ENCODE measurements around the gene PDPN. TPM values are rescaled to one million over a fixed set of nuclear protein-coding genes. Genes with fewer than 3 reads are reported as not detected.

Gene PDPN
- total RNA-seq, 1 donor from 2014 or later: 1.0 TPM

DNA sequence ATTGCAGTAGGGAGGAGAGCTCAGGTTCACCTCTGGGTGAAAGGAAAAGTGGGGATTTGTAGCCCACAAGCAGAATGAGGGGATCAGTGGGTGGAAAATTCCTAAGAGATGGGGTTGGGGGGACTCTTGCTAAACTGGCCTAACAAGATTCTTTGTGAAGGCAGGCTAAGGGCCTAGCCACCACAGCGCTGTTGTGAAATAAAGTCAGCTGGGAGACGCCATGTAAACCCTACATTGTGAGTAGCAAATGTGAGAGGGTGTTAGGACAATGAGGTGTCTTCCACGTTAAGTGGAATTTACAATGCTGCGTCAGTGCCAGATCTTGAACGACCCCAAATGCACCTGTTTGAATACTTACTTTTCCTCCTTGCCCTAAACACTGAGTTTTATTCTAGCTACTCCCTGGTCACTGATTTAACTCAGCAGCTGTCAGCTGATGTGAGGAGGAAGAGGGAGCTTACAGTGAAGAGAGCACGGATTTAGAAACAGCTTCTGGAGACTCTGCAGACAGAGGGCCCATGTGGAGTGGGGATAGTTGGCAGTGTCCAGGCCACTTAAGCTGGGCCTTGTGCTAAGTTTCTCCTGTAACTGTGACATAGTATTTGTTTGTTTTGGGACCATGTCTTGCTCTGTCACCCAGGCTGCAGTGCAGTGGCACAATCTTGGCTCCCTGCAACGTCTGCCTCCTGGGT, 17.3 kb downstream of the PDPN start:
- Mint-ChIP-seq H3K36me3 (ENCODE audit: low read depth) (no peaks in the 10 kb centered on the region), H3K4me3 (ENCODE audit: unreplicated experiment) (no peak overlapping the region), H3K9me3 (ENCODE audit: low read depth) (peaks cover 5% of the 10 kb centered on the region), H3K27ac (ENCODE audit: unreplicated experiment) (no peak overlapping the region), H3K4me1 (ENCODE audit: low read depth) (no peaks in the 10 kb centered on the region), H3K27me3 (ENCODE audit: low read depth) (no peaks in the 10 kb centered on the region)
- TF ChIP-seq, protein P1, sequence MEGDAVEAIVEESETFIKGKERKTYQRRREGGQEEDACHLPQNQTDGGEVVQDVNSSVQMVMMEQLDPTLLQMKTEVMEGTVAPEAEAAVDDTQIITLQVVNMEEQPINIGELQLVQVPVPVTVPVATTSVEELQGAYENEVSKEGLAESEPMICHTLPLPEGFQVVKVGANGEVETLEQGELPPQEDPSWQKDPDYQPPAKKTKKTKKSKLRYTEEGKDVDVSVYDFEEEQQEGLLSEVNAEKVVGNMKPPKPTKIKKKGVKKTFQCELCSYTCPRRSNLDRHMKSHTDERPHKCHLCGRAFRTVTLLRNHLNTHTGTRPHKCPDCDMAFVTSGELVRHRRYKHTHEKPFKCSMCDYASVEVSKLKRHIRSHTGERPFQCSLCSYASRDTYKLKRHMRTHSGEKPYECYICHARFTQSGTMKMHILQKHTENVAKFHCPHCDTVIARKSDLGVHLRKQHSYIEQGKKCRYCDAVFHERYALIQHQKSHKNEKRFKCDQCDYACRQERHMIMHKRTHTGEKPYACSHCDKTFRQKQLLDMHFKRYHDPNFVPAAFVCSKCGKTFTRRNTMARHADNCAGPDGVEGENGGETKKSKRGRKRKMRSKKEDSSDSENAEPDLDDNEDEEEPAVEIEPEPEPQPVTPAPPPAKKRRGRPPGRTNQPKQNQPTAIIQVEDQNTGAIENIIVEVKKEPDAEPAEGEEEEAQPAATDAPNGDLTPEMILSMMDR (IDR thresholded peaks at IDR 0.05): no peak
- DNase-seq (ENCODE audit: low spot score): no peak

DNA sequence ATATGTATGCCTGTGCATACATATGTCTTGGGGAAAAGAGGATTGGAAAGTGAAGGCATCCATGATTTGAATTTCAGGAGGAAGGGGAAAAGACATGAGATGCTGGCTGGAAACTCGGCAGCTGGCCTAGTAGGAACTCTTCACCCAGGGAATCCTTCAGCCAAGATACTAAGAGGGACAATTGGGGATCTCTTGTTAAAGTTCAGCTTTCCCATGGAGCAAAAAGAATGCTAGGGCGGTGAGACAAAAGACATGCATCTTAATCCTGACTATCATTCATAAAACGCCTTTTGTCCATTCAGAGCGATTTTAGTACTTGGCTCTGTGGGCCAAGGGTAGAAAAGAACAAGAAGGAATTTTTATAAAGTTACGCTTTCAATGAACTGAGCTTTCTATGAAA, 20.5 kb downstream of the PDPN start:
- Mint-ChIP-seq H3K27me3 (ENCODE audit: low read depth) (no peaks in the 10 kb centered on the region), H3K4me3 (ENCODE audit: unreplicated experiment) (no peak overlapping the region), H3K9me3 (ENCODE audit: low read depth) (peaks cover 8% of the 10 kb centered on the region), H3K36me3 (ENCODE audit: low read depth) (no peaks in the 10 kb centered on the region), H3K27ac (ENCODE audit: unreplicated experiment) (no peak overlapping the region), H3K4me1 (ENCODE audit: low read depth) (no peaks in the 10 kb centered on the region)
- TF ChIP-seq, protein P1 (IDR thresholded peaks at IDR 0.05): no peak
- no peak for DNase-seq (ENCODE audit: low spot score)

DNA sequence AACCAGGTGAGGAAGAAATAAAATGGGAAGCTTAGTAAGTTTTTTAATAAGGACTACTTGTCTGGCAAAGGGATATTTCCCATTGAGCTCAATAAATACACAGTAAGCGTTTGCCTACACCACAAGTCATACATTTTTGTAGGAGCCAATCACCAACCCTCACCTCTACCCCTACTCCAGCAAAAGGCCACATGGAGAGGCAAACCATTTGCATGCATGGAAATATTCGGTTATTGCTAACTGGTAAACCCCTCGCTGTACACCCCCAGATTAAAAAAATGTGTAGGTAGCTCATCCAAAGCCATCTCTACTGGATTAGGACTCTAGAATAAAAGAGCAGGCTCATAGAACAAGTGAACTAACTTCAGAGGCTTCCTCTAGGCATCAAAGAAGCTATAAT, 21.1 kb downstream of the PDPN start:
- TF ChIP-seq, protein P1 (IDR thresholded peaks at IDR 0.05): no peak
- no peaks in the 10 kb centered on the region for H3K4me1 Mint-ChIP-seq (ENCODE audit: low read depth)
- H3K4me3 Mint-ChIP-seq (ENCODE audit: unreplicated experiment): no peak overlapping the region
- peaks cover 10% of the 10 kb centered on the region for H3K9me3 Mint-ChIP-seq (ENCODE audit: low read depth)
- no peak for DNase-seq (ENCODE audit: low spot score)
- H3K27ac Mint-ChIP-seq (ENCODE audit: unreplicated experiment): no peak overlapping the region
- no peaks in the 10 kb centered on the region for H3K36me3 Mint-ChIP-seq (ENCODE audit: low read depth)
- H3K27me3 Mint-ChIP-seq (ENCODE audit: low read depth): no peaks in the 10 kb centered on the region

DNA sequence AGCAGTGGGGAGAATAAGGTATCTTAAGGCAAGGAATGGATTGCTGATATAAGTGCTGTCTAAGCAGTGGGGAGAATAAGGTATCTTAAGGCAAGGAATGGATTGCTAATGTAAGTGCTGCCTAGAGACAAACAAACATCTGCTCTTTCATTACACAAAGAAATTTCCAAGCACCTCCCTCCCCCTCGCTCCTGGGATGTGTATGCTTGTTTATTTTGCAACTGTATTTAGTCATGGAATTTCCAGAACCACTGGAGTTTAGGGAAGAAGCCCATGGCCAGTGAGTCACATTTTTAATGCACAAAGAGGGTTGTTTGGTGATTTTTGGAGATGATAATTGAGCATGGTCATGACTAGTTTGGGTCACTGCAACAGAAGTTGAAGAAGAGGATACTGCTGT, 21.5 kb downstream of the PDPN start:
- no peak overlapping the region for H3K4me3 Mint-ChIP-seq (ENCODE audit: unreplicated experiment)
- H3K27ac Mint-ChIP-seq (ENCODE audit: unreplicated experiment): no peak overlapping the region
- no peaks in the 10 kb centered on the region for H3K4me1 Mint-ChIP-seq (ENCODE audit: low read depth)
- TF ChIP-seq, protein P1 (IDR thresholded peaks at IDR 0.05): no peak
- no peak for DNase-seq (ENCODE audit: low spot score)
- H3K27me3 Mint-ChIP-seq (ENCODE audit: low read depth): no peaks in the 10 kb centered on the region
- peaks cover 12% of the 10 kb centered on the region for H3K9me3 Mint-ChIP-seq (ENCODE audit: low read depth)
- H3K36me3 Mint-ChIP-seq (ENCODE audit: low read depth): no peaks in the 10 kb centered on the region

DNA sequence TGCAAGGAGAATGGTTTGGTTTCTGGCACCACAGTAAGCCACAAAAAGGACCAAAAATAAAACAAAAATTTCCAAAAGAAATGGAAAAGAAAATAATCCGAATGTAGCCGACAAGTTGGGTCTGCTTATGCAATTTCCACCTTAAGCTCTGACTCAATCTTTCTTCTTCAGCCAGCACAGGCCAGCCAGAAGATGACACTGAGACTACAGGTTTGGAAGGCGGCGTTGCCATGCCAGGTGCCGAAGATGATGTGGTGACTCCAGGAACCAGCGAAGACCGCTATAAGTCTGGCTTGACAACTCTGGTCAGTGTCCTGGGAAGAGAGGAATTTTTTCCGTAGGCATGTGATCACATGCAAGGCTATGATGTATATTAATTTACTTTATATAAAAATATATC, 23.4 kb downstream of the PDPN start:
- Mint-ChIP-seq H3K4me3 (ENCODE audit: unreplicated experiment) (no peak overlapping the region), H3K27ac (ENCODE audit: unreplicated experiment) (no peak overlapping the region)

More for the DNA sequence above, 23.4 kb downstream of the PDPN start:
- TF ChIP-seq, protein P1 (IDR thresholded peaks at IDR 0.05): no peak
- Mint-ChIP-seq H3K27me3 (ENCODE audit: low read depth) (no peaks in the 10 kb centered on the region), H3K36me3 (ENCODE audit: low read depth) (no peaks in the 10 kb centered on the region), H3K4me1 (ENCODE audit: low read depth) (no peaks in the 10 kb centered on the region), H3K9me3 (ENCODE audit: low read depth) (peaks cover 14% of the 10 kb centered on the region)
- DNase-seq (ENCODE audit: low spot score): no peak

All from chondrocyte (in vitro differentiated cells).